Thymus (tissue), 11 donors: Measurements from ENCODE around the gene DNAH10. TPM values are rescaled to one million over a fixed set of nuclear protein-coding genes. Genes with fewer than 3 reads are reported as not detected.

ENCODE experiments used
- DNase-seq, 9 donors: peaks; one replicate each; pipeline ENCODE4 v3.0.0-alpha.2; 2013; ENCODE audit warnings: low spot score in 9 of 9, low read depth in 6 of 9, missing footprints in 1 of 9
- H3K27ac ChIP-seq, 2 donors: one replicate each; pipeline ENCODE4 v1.5.1; 2013; ENCODE audit warnings: control low read depth in 1 of 2, low read depth in 1 of 2, low read length in 1 of 2, mild to moderate bottlenecking in 1 of 2, moderate library complexity in 1 of 2
- H3K27me3 ChIP-seq, 2 donors: one replicate each; pipeline ENCODE4 v1.5.1; 2013; ENCODE audit warnings: low read length in 1 of 2; ENCODE audit not compliant: control insufficient read depth in 2 of 2, insufficient read depth in 1 of 2
- H3K36me3 ChIP-seq, 2 donors: one replicate each; pipeline ENCODE4 v1.5.1; 2013; ENCODE audit warnings: low read length in 1 of 2, mild to moderate bottlenecking in 1 of 2, moderate library complexity in 1 of 2; ENCODE audit not compliant: control insufficient read depth in 2 of 2, insufficient read depth in 2 of 2
- H3K4me1 ChIP-seq, 2 donors: one replicate each; pipeline ENCODE4 v1.5.1; 2013; ENCODE audit warnings: low read length in 2 of 2; ENCODE audit not compliant: control insufficient read depth in 2 of 2, insufficient read depth in 2 of 2
- H3K4me3 ChIP-seq, 2 donors: one replicate each; pipeline ENCODE4 v1.5.1; 2013; ENCODE audit warnings: low read length in 2 of 2, control low read depth in 1 of 2, mild to moderate bottlenecking in 1 of 2
- H3K9me3 ChIP-seq, 2 donors: one replicate each; pipeline ENCODE4 v1.5.1; 2013; ENCODE audit warnings: low read length in 1 of 2, mild to moderate bottlenecking in 1 of 2; ENCODE audit not compliant: control insufficient read depth in 2 of 2, insufficient read depth in 1 of 2
- WGBS: extraction: QIAGEN DNeasy Blood & Tissue Kit; methylation state at CpG from one replicate; pipeline ENCODE4 v1.1.7; 2013; 5-methylcytosine and 5-hydroxymethylcytosine counted together
- polyA plus RNA-seq: library from polyadenylated mRNA; stranded (reverse); fragments of 200-250 nt; gene quantifications from one replicate; pipeline ENCODE4 v1.2.3, GENCODE V29; 2013
- total RNA-seq: library from RNA; stranded (reverse); fragments of 120-200 nt; gene quantifications from one replicate; pipeline ENCODE4 v1.2.4, GENCODE V29; 2013
- donor health status: healthy.

Gene DNAH10
- total and polyA plus RNA-seq, 2 donors, result 0.47 to 0.82 TPM

DNA sequence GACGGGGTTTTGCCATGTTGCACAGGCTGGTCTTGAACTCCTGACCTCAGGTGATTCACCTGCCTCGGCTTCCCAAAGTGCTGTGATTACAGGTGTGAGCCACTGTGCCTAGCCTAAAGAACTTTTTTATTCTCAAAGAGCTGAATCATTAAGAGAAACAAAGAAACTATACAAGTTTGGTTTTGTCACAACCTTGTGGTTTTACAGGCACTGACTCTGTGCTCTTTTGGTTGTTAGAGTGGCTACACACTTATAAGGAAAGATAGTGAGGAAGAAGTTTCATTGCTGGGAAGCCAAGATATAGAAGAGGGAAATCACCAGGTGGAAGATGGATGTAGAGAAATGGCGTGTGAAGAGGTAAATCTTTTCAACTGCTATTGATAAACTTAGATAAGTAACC is 10.1 kb upstream of the DNAH10 start:
- peaks cover 51 to 80% of the 10 kb centered on the region in 2 donors for H3K36me3 ChIP-seq
- no peak for DNase-seq

DNA sequence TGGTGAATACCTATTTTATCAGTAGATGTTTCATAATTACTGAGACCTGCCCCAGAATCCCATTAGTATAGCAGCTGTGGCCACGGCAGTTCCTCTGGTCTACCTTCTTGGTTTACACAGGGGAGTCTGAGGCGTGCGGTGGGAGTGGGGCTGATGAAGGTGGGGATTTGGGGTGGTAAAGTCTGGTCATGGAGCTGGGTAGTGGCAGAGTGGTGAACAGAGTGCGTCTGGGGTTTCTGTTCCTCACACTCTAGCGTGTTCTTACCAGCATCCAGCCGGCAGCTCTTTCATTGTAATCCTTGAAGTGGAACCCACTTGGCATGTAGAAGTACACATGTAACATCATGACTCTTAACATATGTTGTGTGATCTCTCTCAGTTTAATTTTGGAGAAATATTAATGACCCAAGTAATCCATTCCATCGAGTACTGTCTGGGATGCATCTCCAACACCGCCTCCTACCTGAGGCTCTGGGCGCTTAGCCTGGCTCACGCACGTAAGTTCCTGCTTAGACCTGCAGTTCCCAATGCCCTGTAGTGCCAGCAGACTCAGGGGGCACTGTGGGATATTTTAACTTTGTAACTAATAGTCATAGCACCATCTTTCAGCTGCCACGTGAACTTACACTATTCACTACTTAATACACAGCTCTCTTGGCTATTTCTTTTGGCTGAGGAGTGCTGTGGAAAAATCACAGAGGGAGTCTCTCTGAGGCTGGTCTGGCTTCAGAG is 7.9 kb upstream of the DNAH10 start:
- Histone ChIP-seq H3K36me3 (peaks cover 44 to 68% of the 10 kb centered on the region in 2 donors), H3K9me3 (no peaks in the 10 kb centered on the region), H3K27ac (no peak overlapping the region), H3K4me1 (peaks cover 0 to 4% of the 10 kb centered on the region in 2 donors), H3K4me3 (no peak overlapping the region), H3K27me3 (no peaks in the 10 kb centered on the region)
- DNase-seq, result no peak
- 98% methylated on average over 12 of the region's 12 CpGs for WGBS

More for the DNA sequence above, 10.1 kb upstream of the DNAH10 start:
- 97% methylated on average over 3 of the region's 3 CpGs for WGBS
- no peaks in the 10 kb centered on the region for H3K9me3 ChIP-seq
- H3K4me1 ChIP-seq, result peaks cover 0 to 6% of the 10 kb centered on the region in 2 donors
- no peak overlapping the region for H3K4me3 ChIP-seq
- no peak overlapping the region for H3K27ac ChIP-seq
- no peaks in the 10 kb centered on the region for H3K27me3 ChIP-seq

DNA sequence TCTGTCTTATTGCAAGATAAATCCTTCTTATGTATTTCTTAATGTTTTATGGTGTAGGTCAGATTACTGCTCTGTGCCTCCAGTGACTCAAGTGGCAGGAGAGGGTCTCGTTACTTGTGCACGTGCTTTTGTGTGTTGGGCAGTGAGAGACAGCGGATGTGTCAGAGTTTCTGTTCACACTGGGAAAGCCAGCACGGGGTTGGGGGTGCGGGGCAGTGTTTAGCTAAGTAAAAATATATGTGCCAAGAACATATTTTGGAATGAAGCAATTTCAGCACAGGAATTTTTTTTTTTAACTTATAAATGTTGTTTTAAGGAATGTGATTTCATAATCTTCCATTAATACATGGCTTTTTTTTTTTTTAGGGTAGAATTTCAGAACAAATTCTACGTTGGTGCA is 4.5 kb upstream of the DNAH10 start:
- Histone ChIP-seq H3K27ac (no peak overlapping the region), H3K4me3 (no peak overlapping the region), H3K4me1 (peaks cover 2 to 13% of the 10 kb centered on the region in 2 donors), H3K27me3 (peaks cover 0 to 4% of the 10 kb centered on the region in 2 donors), H3K36me3 (peaks cover 26 to 46% of the 10 kb centered on the region in 2 donors), H3K9me3 (no peaks in the 10 kb centered on the region)
- no peak for DNase-seq
- 95% methylated on average over 6 of the region's 6 CpGs for WGBS

DNA sequence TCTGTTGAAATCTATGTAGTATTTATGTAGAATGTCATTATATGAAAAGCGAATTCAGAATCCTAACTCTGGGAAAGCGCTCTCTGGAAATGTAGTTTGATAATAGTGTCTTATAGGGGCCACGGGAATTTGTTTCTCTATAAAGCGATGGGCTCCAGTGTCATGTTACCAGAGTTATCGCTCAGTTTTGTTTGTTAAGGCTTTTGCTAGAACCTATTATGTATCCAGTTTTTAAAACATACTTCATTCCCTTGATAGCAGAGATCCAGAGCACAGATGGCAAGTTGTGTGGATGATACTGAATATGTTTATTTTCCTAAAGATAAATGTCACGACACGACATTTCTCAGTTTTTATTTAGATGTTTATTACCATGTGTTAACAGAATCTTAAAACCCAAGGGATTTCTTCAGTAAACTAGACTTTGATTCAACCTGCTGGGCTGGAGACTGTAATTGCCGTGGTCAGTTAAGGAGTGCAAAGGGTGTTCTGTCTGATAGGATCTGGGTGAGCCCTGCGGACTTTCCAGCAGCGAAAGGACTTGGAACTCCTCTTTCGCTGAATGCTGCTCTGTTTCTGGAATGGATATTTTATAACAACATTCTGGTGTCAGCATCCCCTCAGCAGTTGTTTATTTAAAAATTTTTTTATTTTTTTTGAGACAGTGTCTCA is 1.7 kb upstream of the DNAH10 start:
- Histone ChIP-seq H3K4me3 (no peak overlapping the region), H3K4me1 (peaks cover 3 to 11% of the 10 kb centered on the region in 2 donors), H3K27ac (no peak overlapping the region), H3K9me3 (no peaks in the 10 kb centered on the region), H3K27me3 (peaks cover 0 to 10% of the 10 kb centered on the region in 2 donors), H3K36me3 (peaks cover 4 to 20% of the 10 kb centered on the region in 2 donors)
- WGBS, result 98% methylated on average over 11 of the region's 11 CpGs
- DNase-seq, result no peak

DNA sequence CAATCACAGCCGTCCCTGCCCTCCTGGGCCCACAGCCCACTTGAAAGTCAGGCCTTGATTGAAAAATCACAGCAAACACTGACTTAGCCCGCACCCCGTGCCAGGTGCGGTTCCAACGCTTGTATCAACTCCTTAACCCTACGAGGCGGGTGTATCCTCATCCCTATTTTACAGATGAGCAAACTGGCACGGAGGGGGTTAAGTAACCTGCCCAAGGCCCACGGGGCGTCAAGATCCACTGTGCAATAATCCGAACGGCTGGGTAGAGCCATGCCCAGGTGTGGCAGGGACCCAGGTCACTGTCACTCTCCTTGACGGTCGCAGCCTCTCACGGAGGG is 583 bp downstream of the DNAH10 start:
- 50% methylated on average over 15 of the region's 15 CpGs for WGBS
- Histone ChIP-seq H3K4me1 (peaks cover 3 to 11% of the 10 kb centered on the region in 2 donors), H3K27me3 (peaks cover 0 to 10% of the 10 kb centered on the region in 2 donors), H3K4me3 (peak overlapping the region; percentile 48 to 80), H3K27ac (no peak overlapping the region), H3K36me3 (peaks cover 0 to 7% of the 10 kb centered on the region in 2 donors), H3K9me3 (no peaks in the 10 kb centered on the region)
- DNase-seq, result no peak

DNA sequence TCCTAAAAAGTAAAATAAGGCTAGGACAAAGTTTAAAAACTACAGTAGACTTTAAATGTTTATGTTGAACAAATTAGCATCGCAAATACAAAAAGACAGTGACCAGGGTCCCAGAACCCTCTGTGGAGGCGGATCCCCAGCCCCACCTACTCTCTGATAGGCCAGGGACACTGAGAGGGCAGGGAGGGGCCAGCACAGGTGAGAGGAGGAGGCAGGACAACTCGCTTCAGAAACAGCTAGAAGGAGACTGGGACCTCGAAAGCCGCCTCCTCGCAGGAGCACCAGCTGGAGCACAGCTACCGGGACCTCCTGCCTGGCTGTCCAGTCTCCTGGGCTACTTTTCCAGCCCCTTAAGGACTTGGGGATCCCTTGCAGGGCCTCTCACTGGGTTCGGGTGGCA is 992 bp downstream of the DNAH10 start:
- Histone ChIP-seq H3K4me3 (no peak overlapping the region), H3K27ac (no peak overlapping the region), H3K9me3 (no peaks in the 10 kb centered on the region), H3K27me3 (peaks cover 0 to 10% of the 10 kb centered on the region in 2 donors), H3K4me1 (peaks cover 3 to 11% of the 10 kb centered on the region in 2 donors), H3K36me3 (peaks cover 0 to 7% of the 10 kb centered on the region in 2 donors)
- DNase-seq, result no peak
- WGBS, result 95% methylated on average over 8 of the region's 8 CpGs

DNA sequence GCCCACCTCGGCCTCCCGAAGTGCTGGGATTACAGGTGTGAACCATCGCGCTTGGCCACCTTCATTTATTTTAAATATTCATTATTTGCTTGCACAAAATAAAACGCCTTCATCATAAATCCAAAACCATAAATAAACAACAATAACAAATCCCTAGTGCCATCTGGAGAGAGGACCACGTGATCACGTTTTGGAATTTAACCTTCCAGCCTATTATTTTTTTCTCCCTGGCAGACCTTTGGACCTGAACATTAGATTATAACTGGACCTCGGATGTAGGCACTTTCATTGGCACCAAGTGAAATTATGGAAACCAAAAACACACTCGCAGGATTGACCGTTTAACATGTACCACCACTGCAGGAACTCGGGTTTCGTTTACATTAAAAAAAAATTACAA is 2.0 kb downstream of the DNAH10 start:
- H3K27ac ChIP-seq, result no peak overlapping the region
- 97% methylated on average over 12 of the region's 12 CpGs for WGBS

DNA sequence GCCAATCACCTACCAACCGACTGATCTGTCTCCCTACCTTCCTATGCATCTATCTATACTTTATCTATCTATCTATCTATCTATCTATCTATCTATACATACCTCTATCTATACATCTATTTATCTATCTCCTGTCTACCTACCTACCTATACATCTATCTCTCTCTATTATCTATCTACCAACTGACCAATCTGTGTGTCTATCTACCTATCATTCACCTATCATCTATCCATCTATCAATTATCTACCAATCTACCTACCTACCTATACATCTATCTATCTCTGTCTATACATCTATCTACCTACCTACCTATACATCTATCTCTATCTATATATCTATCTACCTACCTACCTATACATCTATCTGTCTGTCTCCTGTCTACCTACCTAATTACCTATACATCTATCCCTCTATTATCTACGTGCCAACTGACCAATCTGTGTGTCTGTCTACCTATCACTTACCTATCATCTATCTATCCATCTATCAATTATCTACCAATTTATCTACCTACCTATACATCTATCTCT is 3.5 kb downstream of the DNAH10 start:
- 67% methylated on average over 2 of the region's 2 CpGs for WGBS
- no peak for DNase-seq
- Histone ChIP-seq H3K4me1 (peaks cover 3 to 11% of the 10 kb centered on the region in 2 donors), H3K27ac (no peak overlapping the region), H3K36me3 (no peaks in the 10 kb centered on the region), H3K27me3 (peaks cover 0 to 10% of the 10 kb centered on the region in 2 donors), H3K4me3 (no peak overlapping the region), H3K9me3 (no peaks in the 10 kb centered on the region)

More for the DNA sequence above, 2.0 kb downstream of the DNAH10 start:
- peaks cover 0 to 7% of the 10 kb centered on the region in 2 donors for H3K36me3 ChIP-seq
- peaks cover 3 to 11% of the 10 kb centered on the region in 2 donors for H3K4me1 ChIP-seq
- H3K27me3 ChIP-seq, result peaks cover 0 to 10% of the 10 kb centered on the region in 2 donors
- DNase-seq, result no peak
- no peak overlapping the region for H3K4me3 ChIP-seq
- H3K9me3 ChIP-seq, result no peaks in the 10 kb centered on the region

DNA sequence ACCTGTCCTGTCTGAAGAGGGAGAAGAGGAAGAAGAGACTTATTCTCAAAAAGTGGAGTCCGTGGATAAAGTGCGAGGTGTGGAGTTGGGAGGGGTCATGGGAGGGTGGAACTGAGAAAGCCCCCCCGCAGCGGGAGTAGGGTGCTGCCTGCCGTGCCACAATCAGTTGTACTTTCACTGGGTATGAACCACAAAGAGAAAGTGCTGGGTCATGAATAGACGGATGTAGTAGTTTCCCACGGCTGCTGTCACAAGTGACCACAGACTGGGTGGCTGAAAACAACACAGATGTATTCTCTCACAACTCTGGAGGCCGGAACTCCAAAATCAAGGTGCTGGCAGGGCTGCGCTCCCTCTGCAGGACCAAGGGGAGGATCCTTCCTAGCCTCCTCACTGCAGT is 5.5 kb downstream of the DNAH10 start:
- Histone ChIP-seq H3K27me3 (peaks cover 0 to 5% of the 10 kb centered on the region in 2 donors), H3K36me3 (no peaks in the 10 kb centered on the region), H3K9me3 (no peaks in the 10 kb centered on the region), H3K4me1 (peaks cover under 1 to 2% of the 10 kb centered on the region in 2 donors), H3K27ac (no peak overlapping the region), H3K4me3 (no peak overlapping the region)
- peak in 1 of 9 donors; percentile 24 for DNase-seq
- WGBS, result 11% methylated on average over 9 of the region's 9 CpGs
